ENCODE results near the gene NRN1L.

- TF ChIP-seq ZNF274 (IDR thresholded peaks at IDR 0.05; ENCODE audit: low read depth, low read length) (no peak), YY1 (IDR thresholded peaks at IDR 0.05; ENCODE audit: insufficient read depth, insufficient read length) (no peak)
These were observed 1.3 kb downstream of the NRN1L start for GRCh38 chr16:67885976-67886375.

All from NT2/D1 (cell line).